H7 (cell line): ENCODE measurements around the gene RBBP8NL. TPM values are rescaled to one million over a fixed set of nuclear protein-coding genes. Genes with fewer than 3 reads are reported as not detected.

Experiments
- DNase-seq: peaks from one replicate; pipeline ENCODE4 v3.0.0; 2012
- H3K27me3 ChIP-seq: 2 replicates; pipeline ENCODE4 v1.6.0; 2011; ENCODE audit warnings: mild to moderate bottlenecking, low read length; ENCODE audit not compliant: control insufficient read depth, insufficient read depth
- H3K36me3 ChIP-seq: replicated peaks from 2 replicates; pipeline ENCODE4 v1.5.1; 2011; ENCODE audit warnings: low read length; ENCODE audit not compliant: control insufficient read depth, insufficient read depth
- H3K4me3 ChIP-seq: 2 replicates; pipeline ENCODE4 v1.5.1; 2011; ENCODE audit warnings: low read depth, mild to moderate bottlenecking, control low read depth, low read length, moderate library complexity; ENCODE audit not compliant: insufficient read depth
- total RNA-seq: library from RNA; depleted of rRNA; stranded (reverse); fragments of >200 nt; shearing (Covaris generic); gene quantifications from 2 replicates; pipeline ENCODE4 v1.2.3, GENCODE V29; 2014

The RBBP8NL gene
- total RNA-seq, 1 experiment from 2014 or later = not detected

- Histone ChIP-seq H3K4me3 (peak overlapping the region; percentile 50), H3K36me3 (no peaks in the 10 kb centered on the region), H3K27me3 (no peaks in the 10 kb centered on the region)
- DNase-seq = peak; percentile 94
Measured at GRCh38 chr20:62368976-62369814, 58.1 kb downstream of the RBBP8NL start.

GRCh38 chr20:62368392-62368975, 58.9 kb downstream of the RBBP8NL start:
- Histone ChIP-seq H3K36me3 (no peaks in the 10 kb centered on the region), H3K4me3 (peak overlapping the region; percentile 50), H3K27me3 (no peaks in the 10 kb centered on the region)
- DNase-seq = peak; percentile 94

- DNase-seq = peak; percentile 84
- peak overlapping the region; percentile 50 for H3K4me3 ChIP-seq
- no peaks in the 10 kb centered on the region for H3K27me3 ChIP-seq
- no peaks in the 10 kb centered on the region for H3K36me3 ChIP-seq
Measured at GRCh38 chr20:62367633-62368391, 59.5 kb downstream of the RBBP8NL start.

- Histone ChIP-seq H3K36me3 (no peaks in the 10 kb centered on the region), H3K27me3 (no peaks in the 10 kb centered on the region), H3K4me3 (peak within 1 kb of the TSS; percentile 90)
- DNase-seq = peak; percentile 98
Measured at GRCh38 chr20:62367136-62367632, 60.2 kb downstream of the RBBP8NL start, which contains the start of gene LAMA5. TSS of gene LAMA5 (minus strand) at chr20:62367312. CDS start at chr20:62367245, 67 bp downstream.

GRCh38 chr20:62366370-62367135, 60.8 kb downstream of the RBBP8NL start:
- Histone ChIP-seq H3K36me3 (peaks cover 1% of the 10 kb centered on the region), H3K4me3 (peak overlapping the region; percentile 90), H3K27me3 (no peaks in the 10 kb centered on the region)
- peak; percentile 98 for DNase-seq

GRCh38 chr20:62365814-62366369, 61.4 kb downstream of the RBBP8NL start:
- Histone ChIP-seq H3K36me3 (peaks cover 2% of the 10 kb centered on the region), H3K27me3 (no peaks in the 10 kb centered on the region), H3K4me3 (peak overlapping the region; percentile 90)
- DNase-seq = peak; percentile 92

GRCh38 chr20:62364911-62365736, 62.2 kb downstream of the RBBP8NL start:
- peak overlapping the region; percentile 11 for H3K4me3 ChIP-seq
- peaks cover 2% of the 10 kb centered on the region for H3K36me3 ChIP-seq
- no peaks in the 10 kb centered on the region for H3K27me3 ChIP-seq
- no peak for DNase-seq

GRCh38 chr20:62363920-62364851, 63.2 kb downstream of the RBBP8NL start:
- peak; percentile 70 for DNase-seq
- H3K36me3 ChIP-seq = peaks cover 3% of the 10 kb centered on the region
- H3K27me3 ChIP-seq = no peaks in the 10 kb centered on the region
- no peak overlapping the region for H3K4me3 ChIP-seq

- H3K4me3 ChIP-seq = no peak overlapping the region
- no peaks in the 10 kb centered on the region for H3K27me3 ChIP-seq
- DNase-seq = peak; percentile 78
- H3K36me3 ChIP-seq = peaks cover 3% of the 10 kb centered on the region
Measured at GRCh38 chr20:62362991-62363919, 64.1 kb downstream of the RBBP8NL start.

- DNase-seq = no peak
- H3K4me3 ChIP-seq = no peak overlapping the region
- H3K36me3 ChIP-seq = peaks cover 3% of the 10 kb centered on the region
- H3K27me3 ChIP-seq = no peaks in the 10 kb centered on the region
Measured at GRCh38 chr20:62362590-62362940, 64.8 kb downstream of the RBBP8NL start.

- peaks cover 3% of the 10 kb centered on the region for H3K36me3 ChIP-seq
- DNase-seq = peak; percentile 96
- no peaks in the 10 kb centered on the region for H3K27me3 ChIP-seq
- no peak overlapping the region for H3K4me3 ChIP-seq
Measured at GRCh38 chr20:62361799-62362589, 65.3 kb downstream of the RBBP8NL start.
